Measurements from ENCODE around the gene RHEBL1. TPM values are rescaled to one million over a fixed set of nuclear protein-coding genes. Genes with fewer than 3 reads are reported as not detected.
A peak's percentile ranks its signal among the peaks of the same experiment; 100 is the strongest.

RHEBL1 gene
- total RNA-seq, 6 donors from 2014 or later, result 0.97 to 1.4 (median 1.2) TPM; not detected in 2

GRCh38 chr12:49091056-49091835 lies 21.5 kb upstream of the RHEBL1 start:
- H3K4me1 ChIP-seq, result peaks cover 66 to 77% (median 70%) of the 10 kb centered on the region in 4 donors
- ATAC-seq (ENCODE audit: low FRiP score in 2 of 2) (no peak), DNase-seq (peak in 1 of 2 donors; percentile 68)
- H3K36me3 ChIP-seq, result peaks cover 0 to 4% (median 0%) of the 10 kb centered on the region in 4 donors
- H3K27ac ChIP-seq, result peak overlapping the region in 2 of 4 donors; percentile 68
- 28 to 46% methylated on average over 21 to 35 of the region's 41 CpGs for WGBS, 2 donors
- TF ChIP-seq CTCF (IDR thresholded peaks at IDR 0.05) (no peak), EP300 (IDR thresholded peaks at IDR 0.05) (no peak), POLR2AphosphoS5 (IDR thresholded peaks at IDR 0.05) (no peak), POLR2A (IDR thresholded peaks at IDR 0.05) (no peak)
- no peaks in the 10 kb centered on the region for H3K9me3 ChIP-seq
- H3K4me3 ChIP-seq, result peak overlapping the region in 3 of 4 donors; percentile 28 to 43 (median 34)
- peaks cover 0 to 53% (median 27%) of the 10 kb centered on the region in 4 donors for H3K27me3 ChIP-seq

GRCh38 chr12:49089821-49090773 lies 20.3 kb upstream of the RHEBL1 start:
- DNase-seq (peak in 1 of 2 donors; percentile 89), ATAC-seq (ENCODE audit: low FRiP score in 2 of 2) (peak in 1 of 2 donors; percentile 48)
- Histone ChIP-seq H3K4me3 (peak overlapping the region in 3 of 4 donors; percentile 33 to 51 (median 45)), H3K4me1 (peaks cover 66 to 77% (median 70%) of the 10 kb centered on the region in 4 donors), H3K27me3 (peaks cover 0 to 53% (median 27%) of the 10 kb centered on the region in 4 donors), H3K27ac (peak overlapping the region in 2 of 4 donors; percentile 17 to 68), H3K9me3 (no peaks in the 10 kb centered on the region), H3K36me3 (no peaks in the 10 kb centered on the region)
- 4 to 5% methylated on average over 38 to 59 of the region's 88 CpGs for WGBS, 2 donors
- TF ChIP-seq POLR2AphosphoS5 (IDR thresholded peaks at IDR 0.05) (peak in 1 of 2 donors; percentile 70), CTCF (IDR thresholded peaks at IDR 0.05) (peak in 2 of 6 experiments; percentile 18 to 38), POLR2A (IDR thresholded peaks at IDR 0.05) (no peak)

GRCh38 chr12:49088932-49089330 lies 19.2 kb upstream of the RHEBL1 start:
- Histone ChIP-seq H3K27ac (no peak overlapping the region), H3K4me3 (no peak overlapping the region), H3K27me3 (peaks cover 0 to 44% (median 21%) of the 10 kb centered on the region in 4 donors), H3K4me1 (peaks cover 55 to 65% (median 60%) of the 10 kb centered on the region in 4 donors), H3K36me3 (no peaks in the 10 kb centered on the region), H3K9me3 (no peaks in the 10 kb centered on the region)
- no peak for ATAC-seq (ENCODE audit: low FRiP score in 2 of 2)
- 67 to 72% methylated on average over 6 of the region's 6 CpGs for WGBS, 2 donors
- TF ChIP-seq POLR2AphosphoS5 (IDR thresholded peaks at IDR 0.05) (no peak), CTCF (IDR thresholded peaks at IDR 0.05) (no peak), EP300 (IDR thresholded peaks at IDR 0.05) (no peak), POLR2A (IDR thresholded peaks at IDR 0.05) (no peak)
- no peak for DNase-seq

GRCh38 chr12:49088150-49088931 lies 18.6 kb upstream of the RHEBL1 start:
- H3K27ac ChIP-seq, result peak overlapping the region in 1 of 4 donors; percentile 10
- H3K27me3 ChIP-seq, result peaks cover 0 to 39% (median 18%) of the 10 kb centered on the region in 4 donors
- ATAC-seq (ENCODE audit: low FRiP score in 2 of 2) (peak; percentile 94), DNase-seq (peak in 1 of 2 donors; percentile 89)
- H3K4me1 ChIP-seq, result peaks cover 49 to 59% (median 55%) of the 10 kb centered on the region in 4 donors
- no peaks in the 10 kb centered on the region for H3K36me3 ChIP-seq
- 2 to 3% methylated on average over 16 to 18 of the region's 18 CpGs for WGBS, 2 donors
- H3K4me3 ChIP-seq, result no peak overlapping the region
- no peaks in the 10 kb centered on the region for H3K9me3 ChIP-seq
- TF ChIP-seq EP300 (IDR thresholded peaks at IDR 0.05) (no peak), POLR2A (IDR thresholded peaks at IDR 0.05) (no peak), CTCF (IDR thresholded peaks at IDR 0.05) (peak; percentile 83 to 91 (median 87))

Measured in upper lobe of left lung (tissue), 6 donors.